Stimulated activated CD4-positive, alpha-beta T cell treated with anti-CD3 and anti-CD28 coated beads, Interleukin-4, amount 100 ng/mL, for 1 hour (primary cell): ENCODE results near the gene HCLS1.
"Not testable (repeated sequence)": the region's sequence is repeated elsewhere in the genome, so short reads cannot be mapped to it uniquely, and the experiment has no call there.

Experiments
- DNase-seq: peaks from one replicate; pipeline ENCODE4 v3.0.0-alpha.2; 2020

The HCLS1 gene

GRCh38 chr3:121594850-121595249 lies 65.9 kb downstream of the HCLS1 start:
- no peak for DNase-seq

GRCh38 chr3:121593806-121594205 lies 66.9 kb downstream of the HCLS1 start:
- not testable (repeated sequence) for DNase-seq

DNA sequence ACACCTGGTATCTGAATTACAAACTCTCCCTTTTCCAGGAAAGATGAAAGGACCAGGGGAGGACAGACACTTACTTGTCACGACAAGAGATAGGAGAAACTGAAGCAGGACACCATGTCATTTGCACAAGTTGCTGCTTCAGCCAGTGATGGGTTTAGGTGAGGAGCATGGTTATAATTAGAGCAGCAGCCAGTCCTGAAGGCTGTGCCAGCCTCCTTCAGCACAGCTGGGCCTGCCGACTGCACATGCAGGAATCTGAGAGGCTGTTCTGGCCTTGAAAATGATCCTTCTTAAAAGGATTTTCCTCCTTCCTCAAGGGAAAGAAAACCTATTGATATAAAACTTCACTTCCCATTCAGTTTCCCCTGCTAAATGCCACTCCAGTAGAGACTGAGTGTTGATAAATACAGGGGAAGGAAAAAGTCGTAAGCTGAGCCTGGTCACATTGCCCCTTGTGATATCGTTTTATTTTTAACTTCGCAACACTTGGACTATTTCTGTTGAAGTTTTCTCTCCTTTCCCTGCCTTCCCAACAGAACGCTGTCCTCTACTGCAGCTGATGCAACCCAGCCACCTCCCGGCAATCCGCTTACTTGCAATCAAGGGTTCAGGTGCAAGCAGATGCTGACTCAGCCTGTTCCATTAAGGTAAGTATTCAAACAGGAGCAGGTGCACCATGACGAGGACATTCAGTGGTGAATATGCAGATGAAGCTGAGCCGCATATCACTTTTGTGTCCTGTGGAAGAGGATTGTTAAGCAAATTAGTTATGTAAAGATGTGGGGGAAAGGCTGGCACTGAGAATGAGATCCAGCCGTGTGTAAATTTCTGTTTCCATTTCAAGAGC lies 67.6 kb downstream of the HCLS1 start, which contains the start of gene FBXO40:
TSS of gene FBXO40 (plus strand) at position 524 of the 847 bp plus-strand sequence. CDS start 27,197 bp downstream, outside the sequence.
- no peak for DNase-seq

GRCh38 chr3:121584418-121584817 lies 76.3 kb downstream of the HCLS1 start:
- DNase-seq = no peak

DNA sequence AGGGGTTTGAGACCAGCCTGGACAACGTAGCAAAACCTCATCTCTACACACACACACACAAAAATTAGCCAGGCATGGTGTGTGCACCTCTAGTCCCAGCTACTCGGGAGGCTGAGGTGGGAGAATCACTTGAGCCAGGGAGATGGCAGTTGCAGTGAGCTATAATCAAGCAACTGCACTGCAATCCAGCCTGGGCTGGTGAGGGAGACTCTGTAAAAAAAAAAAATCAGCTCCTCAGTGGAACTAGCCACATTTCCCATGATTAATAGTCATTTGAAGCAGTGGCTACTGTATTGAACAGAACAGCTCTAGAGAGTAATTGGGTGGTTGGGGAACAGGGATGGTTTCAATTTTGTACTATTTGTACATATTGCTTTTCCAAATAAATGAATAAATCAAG lies 79.0 kb downstream of the HCLS1 start:
- no peak for DNase-seq
